GM18499 (cell line): ENCODE results near the gene AHCY.
"Not testable (repeated sequence)": the region's sequence is repeated elsewhere in the genome, so short reads cannot be mapped to it uniquely, and the experiment has no call there.

Source experiments
- ATAC-seq: cut with Tn5 transposase; IDR thresholded peaks from one replicate; pipeline ENCODE4 v1.9.1; 2021; ENCODE audit warnings: moderate number of reproducible peaks; ENCODE audit not compliant: insufficient read depth, unreplicated experiment

AHCY gene

DNA sequence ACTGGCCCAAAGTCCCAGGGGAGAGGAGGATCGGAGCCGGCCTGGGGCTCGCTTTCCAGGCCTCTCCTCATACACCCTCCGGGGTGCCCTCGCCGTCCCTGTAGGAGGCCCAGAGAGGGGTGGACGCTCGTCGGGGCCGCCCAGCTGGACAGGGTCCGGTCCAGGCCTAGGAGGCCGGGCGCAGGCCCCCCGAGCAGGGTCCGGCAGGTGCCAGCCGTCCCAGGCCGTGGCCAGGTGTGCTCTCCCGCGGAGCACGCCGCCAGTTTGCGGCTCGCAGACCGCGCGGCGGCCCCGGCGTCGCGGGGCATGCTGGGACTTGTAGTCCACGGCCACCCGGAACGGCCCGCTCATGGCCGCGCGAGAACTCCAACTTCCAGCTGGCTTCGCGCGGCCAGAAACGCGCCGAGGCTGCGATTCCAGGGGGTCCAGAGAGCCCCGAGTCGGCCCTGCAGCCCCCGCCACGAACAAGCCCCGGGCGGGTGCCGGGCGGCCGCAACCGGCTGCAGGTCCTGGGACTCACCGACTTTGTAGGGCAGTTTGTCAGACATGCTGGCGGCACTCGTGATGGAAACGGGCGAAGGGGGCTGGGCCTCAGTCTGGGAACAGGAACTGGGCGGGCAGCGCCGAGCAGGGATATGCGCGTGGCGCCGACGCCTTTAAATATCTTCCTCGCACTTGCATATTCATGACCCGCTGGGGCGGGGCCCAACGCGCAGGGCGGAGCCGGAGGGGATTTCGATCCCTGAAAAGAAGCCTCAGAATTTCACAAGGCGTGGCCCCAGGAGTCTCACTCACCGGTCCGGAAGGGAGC is at the start of gene AHCY:
TSS of gene AHCY (minus strand) at position 633 of the 811 bp plus-strand sequence. CDS start at position 548, 85 bp downstream.
- peak; percentile 80 for ATAC-seq

DNA sequence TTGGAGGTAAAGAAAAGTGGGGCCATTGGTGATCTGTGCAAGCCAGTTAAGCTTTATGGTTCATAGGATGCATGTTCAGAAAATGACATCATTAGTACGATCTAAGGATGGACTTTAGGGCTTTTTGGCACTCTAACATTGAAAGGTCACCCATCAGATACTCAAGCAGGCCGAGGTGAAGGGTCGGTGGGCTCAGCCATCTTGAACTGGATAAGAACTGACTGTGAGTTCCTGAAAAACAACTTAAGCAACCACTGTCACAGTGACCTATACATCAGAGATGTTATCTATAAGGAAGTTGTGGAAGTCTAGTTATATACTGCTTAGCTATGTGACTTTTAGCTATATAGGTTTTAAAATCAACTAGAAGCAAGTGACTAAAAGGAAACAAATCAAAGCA is 46.9 kb upstream of the AHCY start:
- ATAC-seq, result no peak

DNA sequence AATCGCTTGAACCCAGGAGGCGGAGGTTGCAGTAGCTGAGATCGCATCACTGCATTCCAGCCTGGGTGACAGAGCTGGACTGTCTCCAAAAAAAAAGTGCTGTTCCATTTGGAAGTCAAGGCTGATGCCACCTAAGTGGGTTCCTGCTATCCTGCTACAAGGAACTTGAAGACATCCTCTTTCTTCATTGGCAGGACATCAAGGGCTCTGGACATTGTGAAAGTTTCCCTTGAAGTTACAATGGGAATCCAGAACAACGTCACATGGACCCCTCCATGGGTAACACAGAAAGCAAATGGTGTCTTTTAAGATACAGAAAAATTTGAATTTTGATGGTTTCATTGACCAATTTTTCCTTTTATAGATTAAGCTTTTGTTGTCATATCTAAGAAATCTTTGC is 44.4 kb upstream of the AHCY start:
- no peak for ATAC-seq

DNA sequence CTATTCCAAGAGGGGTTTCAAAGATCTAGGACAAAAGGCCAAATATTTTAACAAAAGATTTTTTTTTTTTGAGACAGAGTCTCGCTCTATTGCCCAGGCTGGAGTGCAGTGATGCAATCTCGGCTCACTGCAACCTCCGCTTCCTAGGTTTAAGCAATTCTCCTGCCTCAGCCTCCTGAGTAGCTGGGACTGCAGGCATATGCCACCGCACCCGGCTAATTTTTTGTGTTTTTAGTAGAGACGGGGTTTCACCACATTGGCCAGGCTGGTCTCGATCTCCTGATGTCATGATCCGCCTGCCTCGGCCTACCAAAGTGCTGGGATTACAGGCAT is 43.3 kb upstream of the AHCY start:
- not testable (repeated sequence) for ATAC-seq

DNA sequence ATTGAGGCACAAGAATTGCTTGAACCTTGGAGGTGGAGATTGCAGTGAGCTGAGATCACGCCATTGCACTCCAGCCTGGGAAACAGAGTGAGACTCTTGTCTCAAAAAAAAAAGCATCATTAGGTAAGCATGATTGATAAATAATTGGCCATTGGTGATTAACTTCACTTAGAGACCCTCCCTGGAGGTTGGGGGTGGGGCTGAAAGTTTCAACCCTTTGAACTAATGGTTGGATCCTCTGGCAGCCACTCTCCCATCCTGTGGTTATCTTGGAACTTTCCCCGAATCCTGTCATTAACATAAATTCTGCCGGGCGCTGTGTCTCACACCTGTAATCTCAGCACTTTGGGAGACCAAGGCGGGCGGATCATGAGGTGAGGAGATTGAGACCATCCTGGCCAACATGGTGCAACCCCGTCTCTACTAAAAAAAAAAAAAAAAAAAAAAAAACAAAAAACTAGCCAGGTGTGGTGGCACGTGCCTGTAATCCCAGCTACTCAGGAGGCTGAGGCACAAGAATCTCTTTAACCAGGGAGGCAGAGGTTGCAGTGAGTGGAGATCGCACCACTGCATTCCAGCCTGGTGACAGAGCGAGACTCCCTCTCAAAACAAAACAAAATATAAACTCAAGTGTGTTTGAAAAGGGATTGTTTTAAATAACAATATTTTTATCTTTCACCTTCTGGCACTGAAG is 42.8 kb upstream of the AHCY start:
- ATAC-seq, result not testable (repeated sequence)

DNA sequence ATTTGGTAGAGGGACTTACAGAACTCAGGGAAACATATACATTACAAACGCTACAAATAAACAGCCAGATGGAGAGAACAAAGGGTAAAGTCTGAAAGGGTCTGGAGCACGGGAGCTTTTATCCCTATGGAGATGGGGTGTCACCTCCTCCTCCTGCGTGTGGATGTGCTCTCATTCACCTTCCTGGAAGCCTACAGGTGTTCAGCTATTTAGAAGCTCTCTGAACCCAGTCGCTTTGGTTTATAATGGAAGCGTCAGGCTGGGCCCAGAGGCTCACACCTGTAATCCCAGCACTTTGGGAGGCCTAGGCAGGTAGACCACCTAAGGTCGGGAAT is 42.2 kb upstream of the AHCY start:
- no peak for ATAC-seq

DNA sequence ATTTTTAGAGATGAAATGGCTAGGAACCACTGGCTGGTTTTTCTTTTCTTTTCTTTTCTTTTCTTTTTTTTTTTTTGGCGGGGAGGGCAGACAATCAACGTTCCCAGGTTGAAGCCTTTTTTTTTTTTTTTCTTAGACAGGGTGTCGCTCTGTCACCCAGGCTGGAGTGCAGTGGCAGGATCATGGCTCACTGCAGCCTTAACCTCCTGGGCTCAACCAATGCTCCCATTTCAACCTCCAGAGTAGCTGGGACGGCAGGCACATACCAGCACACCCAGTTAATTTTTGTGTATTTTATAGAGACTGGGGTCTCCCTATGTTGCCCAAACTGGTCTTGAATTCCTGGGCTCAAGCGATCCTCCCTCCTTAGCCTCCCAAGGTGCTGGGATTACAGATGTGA is 41.1 kb upstream of the AHCY start:
- ATAC-seq, result no peak

DNA sequence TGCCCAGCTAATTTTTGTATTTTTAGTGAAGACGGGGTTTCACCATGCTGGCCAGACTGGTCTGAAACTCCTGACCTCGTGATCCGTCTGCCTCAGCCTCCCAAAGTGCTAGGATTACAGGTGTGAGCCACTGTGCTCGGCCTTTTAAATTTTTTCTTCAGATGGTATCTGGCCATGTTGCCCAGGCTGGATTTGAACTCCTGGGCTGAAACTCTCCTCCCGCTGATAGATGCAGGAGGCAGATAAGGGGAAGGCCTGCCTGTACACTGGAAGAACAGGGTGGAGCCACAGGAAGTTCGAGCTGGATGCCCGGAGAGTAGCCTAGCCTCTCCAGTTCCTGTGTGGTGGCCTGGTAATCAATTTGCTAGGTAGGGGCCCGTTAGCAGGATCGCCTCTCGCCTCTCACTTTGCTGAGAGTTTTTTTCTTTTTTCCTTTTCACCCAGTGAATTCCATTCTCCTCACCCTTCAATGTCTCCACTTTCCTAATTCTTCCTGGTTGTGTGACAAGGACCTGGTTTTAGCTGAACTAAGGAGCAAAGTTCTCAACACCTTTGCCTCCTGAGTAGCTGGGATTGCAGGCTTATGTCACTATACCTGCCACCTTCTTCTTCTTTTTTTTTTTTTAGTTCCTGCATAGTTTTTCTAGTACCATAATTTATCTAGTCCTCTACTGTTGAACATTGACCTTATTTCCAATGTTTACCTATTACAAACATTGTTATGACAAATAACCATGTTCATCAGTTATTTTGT is 40.5 kb upstream of the AHCY start:
- ATAC-seq, result no peak

DNA sequence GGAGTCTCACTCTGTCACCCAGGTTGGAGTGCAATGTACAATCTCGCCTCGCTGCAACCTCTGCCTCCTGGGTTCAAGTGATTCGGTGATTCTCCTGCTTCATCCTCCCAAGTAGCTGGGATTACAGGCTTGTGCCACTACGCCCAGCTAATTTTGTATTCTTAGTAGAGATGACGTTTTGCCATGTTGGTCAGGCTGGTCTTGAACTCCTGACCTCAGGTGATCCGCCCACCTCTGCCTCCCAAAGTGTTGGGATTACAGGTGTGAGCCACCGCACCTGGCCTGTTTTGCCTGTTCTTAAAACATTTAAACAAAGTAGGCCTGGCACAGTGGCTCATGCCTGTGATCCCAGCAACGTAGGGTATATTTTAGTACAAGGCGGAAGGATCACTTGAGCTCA is 38.0 kb upstream of the AHCY start:
- ATAC-seq, result not testable (repeated sequence)

DNA sequence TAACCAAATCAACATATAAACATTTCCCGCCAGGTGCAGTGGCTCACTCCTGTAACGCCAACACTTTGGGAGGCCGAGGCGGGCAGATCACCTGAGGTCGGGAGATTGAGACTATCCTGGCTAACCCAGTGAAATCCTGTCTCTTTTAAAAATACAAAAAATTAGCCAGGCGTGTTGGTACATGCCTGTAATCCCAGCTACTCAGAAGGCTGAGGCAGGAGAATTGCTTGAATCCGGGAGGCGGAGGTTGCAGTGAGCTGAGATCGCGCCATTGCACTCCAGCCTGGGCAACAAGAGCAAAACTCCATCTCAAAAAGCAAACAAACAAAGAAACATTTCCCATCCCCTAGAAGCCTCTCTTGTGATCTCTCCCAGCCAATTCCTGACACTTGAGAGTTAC is 37.6 kb upstream of the AHCY start:
- ATAC-seq, result not testable (repeated sequence)

DNA sequence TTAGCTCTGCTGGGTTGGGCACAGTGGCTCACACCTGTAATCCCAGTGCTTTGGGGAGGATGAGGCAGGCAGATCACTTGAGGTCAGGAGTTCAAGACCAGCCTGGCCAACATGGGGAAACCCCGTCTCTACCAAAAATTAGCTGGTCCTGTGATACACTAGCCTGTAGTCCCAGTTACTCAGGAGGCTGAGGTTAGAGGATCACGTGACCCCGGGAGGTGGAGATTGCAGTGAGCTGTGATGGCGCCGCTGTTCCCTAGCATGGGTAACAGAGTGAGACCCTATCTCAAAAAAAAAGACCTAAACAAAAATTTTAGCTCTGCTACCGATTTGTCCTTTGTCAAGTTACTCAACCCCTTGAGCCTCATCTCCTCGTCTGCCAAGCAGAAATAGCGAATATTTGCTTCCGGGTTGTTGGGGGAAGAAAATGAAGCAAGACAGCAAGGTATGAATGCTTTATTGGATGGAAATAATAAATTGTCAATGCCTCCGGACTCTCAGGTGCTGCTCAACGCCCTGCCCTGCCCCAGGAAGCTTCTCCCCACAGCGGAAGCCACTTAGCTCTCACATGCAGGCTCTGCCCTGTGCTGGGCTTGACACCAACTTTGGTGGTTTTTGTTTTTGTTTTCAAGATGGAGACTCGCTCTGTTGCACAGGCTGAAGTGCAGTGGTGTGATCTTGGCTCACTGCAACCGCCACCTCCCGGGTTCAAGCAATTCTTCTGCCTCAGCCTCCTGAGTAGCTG is 35.0 kb upstream of the AHCY start:
- no peak for ATAC-seq

DNA sequence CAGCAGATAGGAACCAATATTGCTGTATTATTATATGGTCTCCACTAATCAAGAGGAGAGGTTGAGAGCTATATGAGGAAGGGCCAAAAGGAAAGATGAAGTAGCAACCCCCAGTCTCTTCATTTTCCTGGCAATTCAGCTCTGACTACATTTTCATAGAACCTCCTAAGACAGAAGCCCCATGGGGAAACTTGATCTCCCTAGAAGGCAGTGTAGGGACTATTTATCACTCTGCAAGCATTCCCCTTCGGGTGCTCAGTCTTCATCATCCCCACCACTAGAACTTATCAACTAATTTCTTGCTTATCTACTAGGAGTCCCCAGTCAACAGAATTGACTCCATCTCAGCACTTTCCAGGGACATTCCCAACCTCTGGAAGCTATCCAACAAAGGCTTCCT is 34.4 kb upstream of the AHCY start:
- no peak for ATAC-seq

DNA sequence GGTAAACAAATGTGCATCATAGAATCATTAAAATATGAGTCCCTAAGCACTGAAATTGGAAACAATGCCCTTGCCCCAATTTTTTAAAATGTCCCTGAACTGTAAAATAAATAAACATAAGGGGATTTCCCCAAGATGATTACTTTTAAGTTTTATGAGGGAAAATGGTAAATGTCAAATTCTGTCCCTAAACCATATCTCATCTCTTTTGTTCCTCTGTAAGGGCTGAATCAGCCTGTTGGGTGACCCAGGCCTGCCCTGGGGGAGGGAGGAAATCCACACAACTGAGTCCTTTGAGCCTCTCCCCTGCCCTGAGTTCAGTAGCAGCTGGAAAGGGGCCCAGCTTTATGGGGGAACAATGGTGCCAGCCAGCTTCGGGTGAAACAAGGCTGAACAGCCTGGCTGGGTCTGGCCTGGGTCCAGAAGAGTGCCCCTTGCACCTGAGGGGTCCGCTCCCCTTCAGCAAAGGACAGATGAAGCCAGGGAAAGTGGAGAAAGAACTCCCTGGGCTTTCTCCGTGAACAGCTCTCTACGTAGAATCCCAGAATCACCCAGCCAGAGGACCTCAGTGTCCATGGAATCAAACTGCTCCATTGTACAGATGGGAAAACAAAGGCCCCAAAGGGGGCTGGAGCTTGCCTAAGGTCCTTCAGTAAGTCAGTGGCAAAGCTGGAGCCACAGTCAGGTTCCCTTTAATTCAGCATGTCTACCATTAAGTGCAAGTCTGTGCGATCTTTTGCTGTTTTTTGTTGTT is 31.7 kb upstream of the AHCY start:
- ATAC-seq, result no peak

DNA sequence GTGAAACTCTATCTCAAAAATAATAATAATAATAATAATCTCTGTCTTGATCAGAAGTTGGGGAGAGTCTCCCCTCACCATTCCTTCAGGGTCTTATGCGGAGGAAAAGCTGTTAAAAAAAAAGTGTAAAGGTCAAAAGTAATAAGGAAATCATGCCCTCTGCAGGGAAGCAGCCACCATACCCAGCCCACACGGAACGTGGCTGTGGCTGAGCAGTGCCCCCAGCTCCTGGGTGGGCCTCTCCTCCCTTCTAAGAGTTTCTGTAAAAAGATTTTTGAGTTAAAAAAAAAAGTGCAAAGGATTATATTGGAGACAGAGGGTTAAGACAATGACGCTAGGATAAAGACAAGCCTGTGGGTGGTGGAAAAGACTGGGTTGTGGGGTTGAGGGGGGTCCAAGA is 30.6 kb upstream of the AHCY start:
- no peak for ATAC-seq

DNA sequence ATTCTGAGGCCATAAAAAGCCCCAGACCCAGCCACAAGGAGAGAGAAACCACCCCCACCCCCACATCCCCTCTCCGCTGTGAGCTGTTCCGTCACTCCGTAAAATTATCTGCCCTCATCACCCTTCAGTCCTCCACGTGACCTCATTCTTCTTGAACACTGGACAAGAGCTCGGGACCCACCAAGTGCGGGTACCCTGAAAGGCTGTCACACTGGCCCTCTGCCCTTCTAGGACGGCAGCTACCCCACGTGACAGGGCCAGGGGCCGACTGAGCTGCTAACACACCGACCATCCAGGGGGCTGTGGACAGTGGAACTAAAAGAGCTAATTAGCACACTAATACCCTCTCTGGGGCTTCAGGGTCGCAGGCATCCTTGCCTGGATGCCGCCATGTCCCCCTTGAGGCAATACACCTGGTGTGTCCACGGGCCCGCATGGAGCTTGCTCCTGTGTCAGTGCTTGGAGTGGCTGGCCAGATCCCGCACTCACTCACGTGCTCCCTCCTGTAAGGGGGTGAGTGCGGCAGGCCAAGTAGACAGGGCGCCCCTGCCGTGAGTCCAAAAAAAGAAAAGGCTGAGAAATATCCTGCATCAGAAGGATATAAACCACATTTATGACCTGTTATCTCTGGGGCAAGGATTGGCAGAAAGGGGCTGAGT is 29.2 kb upstream of the AHCY start:
- ATAC-seq, result no peak

DNA sequence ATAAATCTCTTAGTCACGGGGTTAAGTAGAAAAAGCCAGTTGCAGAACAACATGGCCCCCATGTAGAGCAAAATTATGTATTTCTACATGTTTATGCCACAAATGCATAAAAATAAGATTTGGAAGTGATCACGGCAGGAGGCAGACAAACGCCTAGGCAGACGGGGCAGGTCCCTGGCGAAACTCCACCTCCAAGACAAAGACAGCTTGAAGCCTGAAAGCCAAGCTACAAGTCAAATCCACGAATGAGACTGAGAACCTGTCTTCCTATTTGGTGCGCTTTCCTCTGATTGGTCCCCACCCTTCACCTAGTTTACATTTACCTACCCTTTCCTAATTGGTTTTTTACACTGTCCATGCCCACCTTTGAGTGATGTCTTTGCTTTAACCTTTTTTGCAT is 28.7 kb upstream of the AHCY start:
- no peak for ATAC-seq

DNA sequence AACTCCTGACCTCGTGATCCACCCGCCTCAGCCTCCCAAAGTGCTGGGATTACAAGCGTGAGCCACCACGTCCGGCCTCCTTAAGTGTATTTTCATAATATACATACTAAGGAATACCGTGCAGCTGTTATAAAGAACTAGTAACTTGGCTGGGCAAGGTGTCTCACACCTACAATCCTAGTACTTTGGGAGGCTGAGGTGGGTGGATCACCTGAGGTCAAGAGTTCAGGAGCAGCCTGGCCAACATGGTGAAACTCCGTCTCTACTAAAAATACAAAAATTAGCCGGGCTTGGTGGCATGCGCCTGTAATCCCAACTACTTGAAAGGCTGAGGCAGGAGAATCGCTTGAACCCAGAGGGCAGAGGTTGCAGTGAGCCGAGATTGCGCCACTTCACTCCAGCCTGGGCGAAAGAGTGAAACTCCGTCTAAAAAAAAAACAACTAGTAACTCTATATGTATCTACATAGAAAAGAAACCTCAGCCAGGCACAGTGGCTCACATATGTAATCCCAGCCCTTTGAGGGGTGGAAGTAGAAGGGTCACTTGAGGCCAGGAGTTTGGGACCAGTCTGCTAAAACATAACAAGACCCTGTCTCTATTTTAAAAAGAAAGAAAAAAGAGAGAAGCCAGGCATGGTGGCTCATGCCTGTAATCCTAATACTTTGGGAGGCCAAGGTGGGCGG is 27.8 kb upstream of the AHCY start:
- ATAC-seq, result not testable (repeated sequence)

DNA sequence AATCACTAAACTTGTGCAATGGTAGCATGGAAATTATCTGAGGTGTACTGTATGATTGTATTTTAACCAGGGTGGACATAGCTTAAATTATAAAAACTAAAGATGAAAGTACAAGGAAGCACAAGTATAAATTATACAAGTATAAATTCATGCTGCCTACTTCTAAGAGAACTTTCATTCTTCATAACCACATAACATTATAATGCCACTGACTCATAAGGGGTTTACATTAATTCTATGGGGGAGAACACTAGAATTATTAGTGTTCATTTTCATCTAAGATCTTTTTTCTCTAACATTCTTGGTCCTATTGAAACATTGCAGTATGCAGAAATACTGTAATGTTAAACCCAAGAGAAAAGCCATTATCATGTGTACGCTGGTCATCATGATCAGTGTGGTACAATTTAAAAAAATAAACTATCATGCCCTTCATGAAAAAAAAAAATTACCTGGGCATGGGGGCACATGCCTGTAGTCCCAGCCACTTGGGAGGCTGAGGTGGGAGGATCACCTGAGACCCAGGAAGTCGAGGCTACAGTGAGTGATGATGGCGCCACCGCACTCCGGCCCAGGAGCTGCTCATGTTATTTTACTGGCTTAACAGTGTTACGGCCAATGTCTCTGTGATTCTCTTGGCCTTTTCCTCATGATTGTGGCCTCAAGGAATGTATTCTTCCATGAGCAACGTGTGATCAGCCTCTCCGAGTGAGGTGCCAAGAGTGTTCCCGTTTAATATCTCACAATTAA is 25.9 kb upstream of the AHCY start:
- no peak for ATAC-seq
